ENCODE results near the gene ADPRS.

ADPRS gene

GRCh38 chr1:36085126-36085525, 3.6 kb upstream of the ADPRS start:
- H3K9me3 ChIP-seq (ENCODE audit: control insufficient read depth, insufficient read depth, low read depth, low read length), result no peaks in the 10 kb centered on the region
- ChIA-PET CTCF (no interaction called here), POLR2A (no interaction called here)
- H3K36me3 ChIP-seq (ENCODE audit: control insufficient read depth in 2 of 2, insufficient read depth in 1 of 2, low read length in 2 of 2), result peaks cover 0 to 4% of the 10 kb centered on the region in 2 experiments; a peak in 1 of 3 replicates
- H3K27ac ChIP-seq (ENCODE audit: extremely low read depth, low read depth, low read length), result no peak overlapping the region
- no peak for TF ChIP-seq ZNF560 (tag by site-specific recombination; IDR thresholded peaks at IDR 0.05; ENCODE audit: borderline replicate concordance)
- no peak for TF ChIP-seq PRDM4 (tag by site-specific recombination; IDR thresholded peaks at IDR 0.05)
- no peak for TF ChIP-seq ZNF48 (tag by site-specific recombination; IDR thresholded peaks at IDR 0.05)
- TF ChIP-seq SP7 (tag by site-specific recombination; IDR thresholded peaks at IDR 0.05), result no peak
- TF ChIP-seq ZNF707 (tag by site-specific recombination; IDR thresholded peaks at IDR 0.05), result no peak
- no peak for TF ChIP-seq TCF7L2 (IDR thresholded peaks at IDR 0.05; ENCODE audit: borderline replicate concordance, low read depth, low read length)
- TF ChIP-seq ZNF473 (tag by site-specific recombination; IDR thresholded peaks at IDR 0.05), result no peak
- TF ChIP-seq ZNF37A (tag by site-specific recombination; IDR thresholded peaks at IDR 0.05), result no peak
- TF ChIP-seq ZNF341 (tag by site-specific recombination; IDR thresholded peaks at IDR 0.05; ENCODE audit: low read depth), result no peak
- no peak for TF ChIP-seq ZNF19 (tag by site-specific recombination; IDR thresholded peaks at IDR 0.05; ENCODE audit: low read depth)
- no peak for TF ChIP-seq ZSCAN18 (tag by site-specific recombination; IDR thresholded peaks at IDR 0.05)
- no peak for TF ChIP-seq SETDB1 (IDR thresholded peaks at IDR 0.05; ENCODE audit: insufficient read length, low read length)
- no peak for TF ChIP-seq ZNF658 (tag by site-specific recombination; IDR thresholded peaks at IDR 0.05)
- TF ChIP-seq TSHZ1 (tag by site-specific recombination; IDR thresholded peaks at IDR 0.05; ENCODE audit: borderline replicate concordance), result no peak
- H3K4me1 ChIP-seq (ENCODE audit: control insufficient read depth, insufficient read depth, low read length), result no peaks in the 10 kb centered on the region
- no peak overlapping the region for H3K4me3 ChIP-seq (ENCODE audit: low read depth, low read length)

GRCh38 chr1:36085686-36086526, 2.8 kb upstream of the ADPRS start:
- H3K27ac ChIP-seq (ENCODE audit: extremely low read depth, low read depth, low read length), result no peak overlapping the region
- no peaks in the 10 kb centered on the region for H3K9me3 ChIP-seq (ENCODE audit: control insufficient read depth, insufficient read depth, low read depth, low read length)
- POLR2A ChIA-PET, result no interaction called here
- H3K36me3 ChIP-seq (ENCODE audit: control insufficient read depth in 2 of 2, insufficient read depth in 1 of 2, low read length in 2 of 2), result peaks cover 4 to 11% of the 10 kb centered on the region in 2 experiments; a peak in 2 of 3 replicates
- CTCF ChIA-PET, result interaction anchor here (0.5 to 1.2 kb wide), 2 partner anchors 156 to 1349 kb away, joined by 4 read pairs; no protein-coding TSS in a partner anchor
- no peaks in the 10 kb centered on the region for H3K4me1 ChIP-seq (ENCODE audit: control insufficient read depth, insufficient read depth, low read length)
- H3K4me3 ChIP-seq (ENCODE audit: low read depth, low read length), result no peak overlapping the region
- no peak for TF ChIP-seq ZNF2 (tag by site-specific recombination; IDR thresholded peaks at IDR 0.05)
- TF ChIP-seq ZNF521 (tag by site-specific recombination; IDR thresholded peaks at IDR 0.05), result no peak
- no peak for TF ChIP-seq SP2 (tag by site-specific recombination; IDR thresholded peaks at IDR 0.05)
- no peak for TF ChIP-seq ZNF184 (tag by site-specific recombination; IDR thresholded peaks at IDR 0.05)
- TF ChIP-seq ZBTB49 (tag by site-specific recombination; IDR thresholded peaks at IDR 0.05; ENCODE audit: low read depth), result no peak
- TF ChIP-seq ZNF175 (tag by site-specific recombination; IDR thresholded peaks at IDR 0.05), result no peak
- no peak for TF ChIP-seq ZNF223 (tag by site-specific recombination; IDR thresholded peaks at IDR 0.05)
- TF ChIP-seq BCL11B (tag by site-specific recombination; IDR thresholded peaks at IDR 0.05; ENCODE audit: low read depth), result no peak
- TF ChIP-seq ZSCAN30 (tag by site-specific recombination; IDR thresholded peaks at IDR 0.05), result no peak
- no peak for TF ChIP-seq ZNF645 (tag by site-specific recombination; IDR thresholded peaks at IDR 0.05)
- TF ChIP-seq ZNF140 (tag by site-specific recombination; IDR thresholded peaks at IDR 0.05), result no peak

Measured in HEK293 (cell line).